ENCODE results near the gene DSP. TPM values are rescaled to one million over a fixed set of nuclear protein-coding genes. Genes with fewer than 3 reads are reported as not detected.

DSP gene
- total and polyA plus RNA-seq, 7 donors, result 4.2 to 61.3 (median 5.0) TPM

- Histone ChIP-seq H3K36me3 (no peaks in the 10 kb centered on the region), H3K4me3 (no peak overlapping the region), H3K9me3 (no peaks in the 10 kb centered on the region), H3K27me3 (no peaks in the 10 kb centered on the region), H3K4me1 (no peaks in the 10 kb centered on the region), H3K27ac (no peak overlapping the region)
- no peak for DNase-seq
- intact Hi-C loops (cut with DNase I), result no loop called here
- TF ChIP-seq CTCF (IDR thresholded peaks at IDR 0.05) (no peak), POLR2AphosphoS5 (IDR thresholded peaks at IDR 0.05) (no peak), POLR2A (IDR thresholded peaks at IDR 0.05) (no peak), EP300 (IDR thresholded peaks at IDR 0.05) (no peak)
- WGBS, 2 donors, result 81 to 90% methylated on average over 11 of the region's 11 CpGs
These were observed 87.4 kb downstream of the DSP start for GRCh38 chr6:7628909-7629308.

- no peak overlapping the region for H3K4me3 ChIP-seq
- H3K9me3 ChIP-seq, result no peaks in the 10 kb centered on the region
- no peaks in the 10 kb centered on the region for H3K36me3 ChIP-seq
- H3K4me1 ChIP-seq, result no peaks in the 10 kb centered on the region
- TF ChIP-seq POLR2AphosphoS5 (IDR thresholded peaks at IDR 0.05) (no peak), POLR2A (IDR thresholded peaks at IDR 0.05) (no peak), CTCF (IDR thresholded peaks at IDR 0.05) (no peak), EP300 (IDR thresholded peaks at IDR 0.05) (no peak)
- H3K27me3 ChIP-seq, result no peaks in the 10 kb centered on the region
- H3K27ac ChIP-seq, result no peak overlapping the region
- no peak for DNase-seq
- 58 to 78% methylated on average over 2 of the region's 2 CpGs for WGBS, 2 donors
- intact Hi-C loops (cut with DNase I), result no loop called here
These were observed 87.8 kb downstream of the DSP start for GRCh38 chr6:7629321-7629720.

- intact Hi-C loops (cut with DNase I), result no loop called here
- H3K36me3 ChIP-seq, result no peaks in the 10 kb centered on the region
- no peak for DNase-seq
- no peak overlapping the region for H3K4me3 ChIP-seq
- TF ChIP-seq POLR2AphosphoS5 (IDR thresholded peaks at IDR 0.05) (no peak), POLR2A (IDR thresholded peaks at IDR 0.05) (no peak)
- 83 to 88% methylated on average over 5 of the region's 5 CpGs for WGBS, 2 donors
- H3K27me3 ChIP-seq, result no peaks in the 10 kb centered on the region
- H3K4me1 ChIP-seq, result no peaks in the 10 kb centered on the region
- no peaks in the 10 kb centered on the region for H3K9me3 ChIP-seq
- no peak overlapping the region for H3K27ac ChIP-seq
These were observed 89.3 kb downstream of the DSP start for GRCh38 chr6:7630792-7631191.

- no peaks in the 10 kb centered on the region for H3K4me1 ChIP-seq
- no peak for DNase-seq
- H3K36me3 ChIP-seq, result no peaks in the 10 kb centered on the region
- TF ChIP-seq CTCF (IDR thresholded peaks at IDR 0.05) (no peak), EP300 (IDR thresholded peaks at IDR 0.05) (no peak), POLR2A (IDR thresholded peaks at IDR 0.05) (no peak), POLR2AphosphoS5 (IDR thresholded peaks at IDR 0.05) (no peak)
- intact Hi-C loops (cut with DNase I), result no loop called here
- H3K4me3 ChIP-seq, result no peak overlapping the region
- H3K27ac ChIP-seq, result no peak overlapping the region
- no peaks in the 10 kb centered on the region for H3K27me3 ChIP-seq
- H3K9me3 ChIP-seq, result no peaks in the 10 kb centered on the region
- 10 to 58% methylated on average over 5 of the region's 5 CpGs for WGBS, 2 donors
These were observed 90.0 kb downstream of the DSP start for GRCh38 chr6:7631466-7631865.

- H3K9me3 ChIP-seq, result no peaks in the 10 kb centered on the region
- intact Hi-C loops (cut with DNase I), result no loop called here
- no peak overlapping the region for H3K4me3 ChIP-seq
- WGBS, 2 donors, result 80 to 86% methylated on average over 9 of the region's 9 CpGs
- H3K36me3 ChIP-seq, result no peaks in the 10 kb centered on the region
- no peaks in the 10 kb centered on the region for H3K4me1 ChIP-seq
- H3K27me3 ChIP-seq, result no peaks in the 10 kb centered on the region
- no peak for DNase-seq
- TF ChIP-seq EP300 (IDR thresholded peaks at IDR 0.05), result no peak
- no peak for TF ChIP-seq POLR2A (IDR thresholded peaks at IDR 0.05)
- no peak for TF ChIP-seq CTCF (IDR thresholded peaks at IDR 0.05)
- no peak for TF ChIP-seq POLR2AphosphoS5 (IDR thresholded peaks at IDR 0.05)
- no peak overlapping the region for H3K27ac ChIP-seq
These were observed 91.2 kb downstream of the DSP start for GRCh38 chr6:7632501-7633290.

Data from sigmoid colon (tissue), 7 donors.